ENCODE results near the gene DDIAS.
A peak's percentile ranks its signal among the peaks of the same experiment; 100 is the strongest.
"Not testable (repeated sequence)": the region's sequence is repeated elsewhere in the genome, so short reads cannot be mapped to it uniquely, and the experiment has no call there.

DDIAS gene

DNA sequence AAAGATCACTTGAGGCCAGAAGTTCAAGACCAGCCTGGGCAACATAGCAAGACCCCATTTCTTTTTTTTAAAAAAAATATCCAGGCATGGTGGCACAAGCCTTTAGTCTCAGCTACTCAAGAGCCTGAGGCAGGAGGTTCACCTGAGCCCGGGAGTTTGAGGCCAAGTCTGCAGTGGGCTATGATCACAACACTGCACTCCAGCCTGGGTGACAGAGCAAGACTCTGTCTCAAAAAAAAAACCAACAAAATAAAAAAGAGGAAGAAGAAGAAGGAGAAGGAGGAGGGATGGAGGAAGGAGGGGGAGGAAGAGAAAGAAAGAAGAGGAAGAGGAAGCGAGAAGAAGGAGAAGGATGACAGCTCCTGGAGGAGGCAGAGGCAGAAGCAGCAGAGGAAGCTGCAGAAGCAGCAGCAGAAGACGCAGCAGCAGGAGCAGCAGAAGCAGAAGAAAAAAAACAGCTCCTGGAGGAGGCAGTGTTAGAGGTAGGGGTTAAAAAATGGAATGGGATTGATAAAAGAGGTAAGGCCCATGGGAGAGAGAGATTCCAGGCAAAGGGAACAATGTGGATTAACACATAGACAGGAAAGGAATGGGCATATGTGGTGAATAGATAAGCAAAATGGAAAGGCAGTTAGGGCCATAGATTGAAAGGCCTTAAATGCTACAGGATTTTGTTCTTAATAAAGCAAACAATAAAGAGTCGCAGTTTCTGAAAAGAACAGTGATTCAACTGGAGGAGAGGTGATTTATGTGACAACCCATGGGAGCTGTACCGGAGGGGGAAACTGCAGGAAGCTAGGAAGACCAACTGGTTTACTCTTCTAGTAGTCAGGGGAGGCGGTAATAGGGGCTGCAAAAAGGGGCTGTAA is 12.2 kb upstream of the DDIAS start:
- no peak for DNase-seq

DNA sequence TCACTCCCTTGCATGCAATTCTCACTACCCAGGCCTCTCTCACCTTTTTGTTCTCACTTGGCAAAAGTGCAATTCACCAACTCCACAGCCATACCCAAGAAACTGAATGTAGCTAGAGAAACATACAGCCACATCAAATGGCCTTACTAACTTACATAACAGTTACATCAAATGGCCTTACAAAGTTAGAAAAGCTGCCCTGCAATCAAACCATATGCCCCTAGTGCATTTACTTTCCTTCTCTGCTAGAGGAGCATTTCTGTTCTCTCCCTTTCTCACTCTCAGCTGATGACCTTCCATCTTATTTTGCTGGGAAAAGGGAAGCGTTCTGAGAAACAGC is 11.6 kb upstream of the DDIAS start:
- DNase-seq, result no peak

DNA sequence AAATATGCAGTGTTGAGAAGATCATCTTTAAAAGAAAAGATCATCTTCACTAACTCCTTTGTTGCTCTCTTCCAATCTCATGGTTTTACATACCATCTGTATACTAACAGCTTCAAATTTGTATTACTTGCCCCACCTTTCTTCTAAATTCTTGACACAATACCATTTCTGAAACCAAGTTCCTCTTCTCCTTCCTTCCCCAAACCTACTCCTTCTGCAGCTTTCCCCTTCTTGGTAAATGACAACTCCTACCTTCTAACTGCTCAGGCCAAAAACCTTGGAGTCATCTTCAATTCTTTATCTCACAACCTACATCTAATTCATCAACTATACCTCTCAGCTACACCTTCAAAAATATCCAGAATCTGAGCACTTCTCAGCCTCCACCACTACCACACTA is 10.6 kb upstream of the DDIAS start:
- no peak for DNase-seq

DNA sequence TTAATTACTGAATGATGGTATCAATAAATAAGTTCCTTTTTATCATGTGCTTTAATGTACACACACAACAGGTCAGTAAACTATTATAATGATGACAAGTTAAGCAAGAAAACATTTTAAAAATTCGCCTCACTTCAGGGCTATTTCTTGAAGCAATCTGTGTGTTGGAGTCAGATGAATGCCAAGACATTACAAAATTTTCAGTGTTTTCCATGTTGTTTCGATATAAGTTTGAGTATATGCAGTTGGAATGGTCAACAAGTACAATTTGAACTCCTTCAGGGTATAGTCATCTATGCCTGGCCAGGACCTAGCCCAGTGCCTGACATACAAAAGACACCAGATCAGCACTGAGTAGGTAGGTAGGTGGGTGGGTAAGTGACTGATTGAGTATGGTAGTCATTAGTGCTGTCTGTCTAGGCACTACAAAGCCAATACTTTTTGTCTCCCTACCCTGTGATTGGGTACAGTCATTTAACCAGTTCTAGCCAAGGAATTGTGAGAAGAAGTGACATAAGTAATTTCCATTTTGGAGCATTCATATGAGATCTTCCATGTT is 8.8 kb upstream of the DDIAS start:
- DNase-seq, result no peak

DNA sequence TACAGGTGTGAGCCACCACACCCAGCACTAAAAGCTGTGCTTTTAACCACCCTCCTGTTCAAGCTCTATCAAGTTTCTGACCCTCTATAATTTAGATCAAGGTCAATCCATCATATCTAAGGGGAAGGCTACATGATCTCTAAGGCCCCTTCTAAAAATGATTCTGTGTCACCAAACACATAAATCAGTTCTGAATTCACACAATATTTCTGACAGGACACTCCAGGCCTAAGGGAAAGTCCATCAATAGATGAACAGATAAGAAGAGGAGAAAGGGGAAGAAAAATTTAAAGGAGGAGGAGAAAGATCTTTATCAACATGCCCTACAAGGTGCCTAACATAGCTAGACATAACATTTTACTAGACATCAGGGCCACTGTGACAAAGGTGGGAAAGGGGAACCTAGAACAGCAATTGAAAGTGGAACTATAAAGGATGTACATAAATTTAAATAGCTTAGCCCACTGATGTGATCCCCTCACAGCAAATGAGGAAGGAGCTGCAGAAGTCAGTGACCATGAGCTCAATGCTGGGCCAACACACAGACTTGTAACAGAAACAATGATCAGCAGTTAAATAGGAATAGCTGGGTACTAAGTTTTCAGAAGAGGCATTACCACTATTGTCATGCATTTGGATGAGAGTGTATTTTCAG is 6.0 kb upstream of the DDIAS start:
- DNase-seq, result no peak

DNA sequence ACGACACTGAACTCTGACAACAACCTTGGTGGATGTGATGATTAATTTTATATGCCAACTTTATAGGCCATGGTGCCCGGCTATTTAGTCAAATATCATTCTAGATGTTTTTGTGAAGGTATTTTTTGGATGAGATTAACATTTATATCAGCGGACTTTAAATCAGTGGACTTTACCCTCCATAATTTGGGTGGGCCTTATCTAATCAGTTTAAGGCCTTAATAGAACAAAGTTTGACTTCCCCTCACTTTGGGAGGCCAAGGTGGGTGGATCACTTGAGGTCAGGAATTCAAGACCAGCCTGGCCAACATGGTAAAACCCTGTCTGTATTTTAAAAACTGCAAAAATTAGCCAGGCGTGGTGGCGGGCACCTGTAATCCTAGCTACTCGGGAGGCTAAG is 5.4 kb upstream of the DDIAS start:
- DNase-seq, result no peak

DNA sequence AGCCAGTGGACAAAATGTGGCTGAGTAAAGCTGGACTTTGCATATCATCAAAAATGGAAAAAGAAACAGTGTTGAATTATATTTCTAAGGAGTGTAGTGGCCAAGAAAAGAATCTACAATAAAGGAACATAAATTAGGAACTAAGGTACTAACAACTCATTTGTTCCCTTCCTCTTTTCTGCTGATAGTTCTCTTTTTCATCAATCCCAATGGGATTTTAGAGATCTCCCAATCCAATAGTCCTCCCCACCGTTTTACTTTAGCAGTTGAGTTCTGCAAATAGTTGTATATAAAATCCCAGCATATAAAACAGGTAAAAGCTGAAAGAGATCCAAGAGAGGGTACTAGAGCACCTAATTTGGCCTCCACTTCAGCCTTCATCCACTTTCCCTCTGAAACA is 3.3 kb upstream of the DDIAS start:
- no peak for DNase-seq

DNA sequence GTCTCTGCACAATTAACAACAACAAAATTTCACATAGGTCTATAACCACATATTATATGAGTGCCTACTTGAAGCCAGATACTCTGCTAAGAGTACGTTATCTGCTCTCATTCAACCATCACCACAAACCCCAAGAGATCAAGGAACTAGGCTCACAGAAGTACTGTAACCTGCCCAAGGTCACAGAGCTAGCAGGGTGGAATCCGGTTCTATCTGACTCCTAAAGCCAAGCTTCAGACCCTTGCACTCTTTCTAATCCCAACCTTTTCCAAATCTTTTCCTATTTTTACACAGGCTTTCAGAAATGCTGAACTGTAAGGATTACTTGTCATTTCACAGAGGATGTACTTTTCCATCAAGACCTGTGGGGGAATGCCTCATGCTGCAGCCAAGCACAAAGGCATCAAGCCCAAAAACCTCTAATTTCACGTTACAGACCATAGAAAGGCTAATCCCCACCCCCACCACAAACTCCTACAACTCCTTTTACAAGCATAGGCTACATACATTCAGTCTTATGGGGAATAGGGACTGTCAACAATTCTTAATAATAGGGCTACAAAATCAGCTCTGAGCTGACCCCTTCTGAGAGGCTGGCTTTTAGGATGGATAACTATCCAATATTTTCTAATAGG is 2.2 kb upstream of the DDIAS start:
- DNase-seq, result peak; percentile 15

DNA sequence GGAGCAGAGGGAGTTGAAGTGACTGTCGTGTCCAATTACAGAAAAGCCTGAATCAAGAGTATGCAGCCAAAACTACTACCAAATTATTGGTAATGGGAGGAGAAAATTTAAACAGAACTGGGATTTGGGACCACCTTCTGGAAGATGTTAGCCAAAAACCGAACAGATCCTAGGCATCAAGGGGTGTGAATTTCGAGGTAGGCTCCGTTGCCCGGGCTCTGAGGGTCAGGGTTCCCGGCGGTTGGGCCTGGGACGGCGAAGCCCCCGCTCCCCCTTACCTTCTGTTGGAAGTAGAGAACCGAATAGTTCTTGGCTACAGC is 1.6 kb upstream of the DDIAS start:
- DNase-seq, result no peak

DNA sequence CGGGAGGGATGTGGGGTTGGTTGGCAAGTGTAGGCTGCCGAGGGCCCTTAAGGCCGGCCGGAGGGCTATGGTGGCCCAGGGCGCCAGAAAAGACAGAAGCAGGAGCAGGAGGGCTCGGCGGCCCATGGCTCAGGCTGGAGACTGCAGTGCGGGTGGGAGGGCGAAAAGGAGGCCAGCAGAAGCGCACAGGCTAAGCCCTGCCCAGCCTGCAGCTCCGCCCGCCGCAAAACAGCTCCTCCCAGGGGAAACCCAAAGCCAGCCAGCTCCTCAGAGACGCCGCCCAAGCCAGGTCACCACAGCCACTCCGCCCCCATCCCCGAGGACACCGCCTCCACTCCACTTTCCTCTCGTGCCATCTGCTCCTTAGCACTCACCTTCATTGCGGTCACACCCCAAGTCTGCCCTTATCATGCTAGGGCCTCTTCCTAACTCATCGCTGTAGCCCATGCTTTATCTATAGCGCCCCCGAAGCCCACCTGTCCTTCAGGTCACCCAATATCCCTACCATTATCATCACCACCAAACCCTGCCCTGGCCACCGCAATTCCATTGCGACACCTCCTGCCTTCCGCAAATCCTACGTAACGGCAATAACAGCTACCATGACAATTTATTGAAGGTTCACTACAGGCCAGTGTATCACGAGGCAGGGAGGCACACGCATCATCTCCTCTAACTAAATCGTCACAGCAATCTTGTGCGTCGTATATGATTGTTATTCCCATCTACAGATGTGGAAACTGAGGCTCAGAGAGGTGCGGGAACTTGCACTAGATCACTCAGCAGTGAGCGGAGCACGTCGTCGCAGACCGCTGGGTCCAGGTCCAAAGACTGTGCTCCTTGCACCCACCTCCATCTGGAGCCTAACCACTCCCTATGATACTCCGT is 1.0 kb upstream of the DDIAS start, which contains the start of gene PRCP:
Gene PRCP, minus strand, starts transcription at position 154 of the 888 bp plus-strand sequence. Its CDS starts 28 bp downstream, at position 126.
- DNase-seq, result peak; percentile 97

DNA sequence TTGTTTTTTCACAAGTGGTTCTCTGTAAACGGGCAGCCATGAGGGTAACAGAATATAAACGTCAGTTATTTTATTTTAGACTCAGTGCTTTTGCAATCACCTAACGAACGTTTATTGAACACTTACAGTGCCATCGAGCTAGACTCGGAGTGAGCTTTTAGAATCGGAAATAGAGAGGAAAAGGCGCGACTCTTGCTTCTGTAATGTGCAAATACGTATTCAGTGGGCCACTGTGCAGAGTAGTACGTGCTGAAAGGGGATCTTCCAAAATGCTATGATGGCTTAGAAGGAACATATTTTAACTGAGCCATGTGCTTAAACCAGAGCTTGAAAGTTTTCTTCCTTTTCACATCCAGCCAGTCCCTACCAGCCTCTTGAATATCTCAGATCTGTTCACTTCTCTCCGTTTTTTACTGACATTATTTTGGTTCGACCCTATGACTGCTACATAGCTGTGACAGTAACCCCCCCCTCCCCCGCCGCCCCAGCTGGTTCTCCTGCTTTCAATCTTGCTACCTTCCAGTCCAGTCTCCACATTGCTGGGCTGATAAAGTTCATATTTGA is 468 bp downstream of the DDIAS start:
- DNase-seq, result no peak

DNA sequence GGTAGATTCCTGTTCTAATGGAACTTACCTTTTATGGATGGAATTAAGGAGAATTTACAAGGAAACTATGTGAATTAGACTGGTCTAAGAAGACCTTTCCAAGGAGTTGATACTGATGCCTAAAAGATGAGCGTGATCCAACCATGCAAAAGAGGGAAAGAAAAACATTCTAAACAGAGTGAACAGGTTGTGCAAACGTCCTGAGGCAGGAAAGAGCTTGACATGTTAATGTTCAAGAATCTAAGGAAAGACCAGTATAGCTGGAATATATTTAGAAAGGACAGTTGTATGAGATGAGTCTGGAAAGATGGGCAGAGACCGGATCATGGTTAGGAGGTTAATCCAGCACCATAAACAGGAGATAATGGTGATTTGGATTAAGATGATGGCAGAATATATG is 1.3 kb downstream of the DDIAS start:
- DNase-seq, result no peak

DNA sequence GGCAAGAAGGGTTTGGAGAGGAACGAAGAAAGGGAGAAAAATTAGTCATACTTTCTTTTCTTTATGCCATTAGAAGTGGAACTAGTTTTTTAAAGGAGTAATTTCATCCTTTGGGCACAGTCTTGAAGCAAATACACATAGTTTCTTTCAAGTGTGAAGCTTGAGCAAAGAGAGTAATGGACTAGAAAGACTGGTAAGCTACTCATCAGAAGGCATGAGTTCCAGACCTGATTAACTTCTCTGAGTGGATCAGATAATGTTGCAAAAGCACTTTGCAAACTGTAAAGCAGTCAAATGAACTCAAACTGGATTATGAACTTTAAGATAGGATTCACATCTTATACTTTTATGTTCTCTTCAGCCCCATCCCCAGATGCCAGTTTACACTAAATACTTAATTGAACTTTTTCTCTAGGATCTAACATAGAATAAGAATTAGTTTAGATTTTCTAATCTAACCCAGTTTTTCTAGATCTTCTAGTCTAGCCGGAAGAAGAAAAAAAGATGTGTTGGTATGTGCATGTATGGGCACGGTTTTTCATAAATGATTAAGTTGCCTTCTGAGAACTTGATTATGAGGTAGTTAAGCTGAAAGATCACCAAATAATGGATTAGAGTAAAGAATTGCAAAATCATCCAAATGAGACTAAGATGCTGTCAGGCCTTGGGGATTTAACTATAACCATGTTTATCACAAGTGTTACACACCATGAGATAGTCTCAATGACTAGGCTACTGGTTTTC is 2.5 kb downstream of the DDIAS start:
- peak; percentile 8 for DNase-seq

DNA sequence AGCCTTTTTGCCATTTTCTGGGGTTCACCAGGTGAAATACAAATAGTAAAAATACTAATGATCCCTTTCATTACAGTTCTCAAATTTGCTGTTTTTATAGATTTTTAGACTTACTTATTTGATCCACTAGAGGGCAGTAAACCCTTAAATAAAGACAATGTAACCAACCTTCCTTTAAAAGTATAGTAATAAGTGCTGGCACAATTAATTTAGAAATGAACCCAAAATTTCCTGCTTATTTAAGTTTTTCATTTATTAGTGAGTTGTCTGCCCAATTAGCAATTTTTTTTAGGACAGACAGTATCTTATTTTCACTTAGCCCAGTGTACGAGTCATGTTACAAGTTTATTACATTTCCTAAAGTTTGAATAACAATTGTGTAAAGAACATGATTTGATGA is 4.7 kb downstream of the DDIAS start:
- peak; percentile 16 for DNase-seq

DNA sequence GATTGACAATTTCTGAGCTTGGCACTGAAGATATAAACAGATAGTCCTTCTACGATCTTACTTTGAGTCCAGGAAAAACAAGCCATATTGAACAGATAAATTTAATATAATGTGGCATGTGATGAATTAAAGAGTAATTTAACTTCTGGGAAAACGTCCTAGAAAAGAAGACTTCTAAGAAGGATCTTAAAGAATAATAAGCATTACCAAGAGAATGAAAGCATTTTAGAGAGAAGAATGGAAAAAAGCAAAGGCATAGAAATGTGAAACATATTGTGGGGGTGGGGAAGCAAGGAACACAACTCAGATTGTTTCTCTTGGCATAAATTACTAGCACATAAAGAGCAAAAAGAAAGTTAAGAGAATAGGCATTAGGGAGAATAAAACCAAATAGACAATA is 5.4 kb downstream of the DDIAS start:
- DNase-seq, result no peak

DNA sequence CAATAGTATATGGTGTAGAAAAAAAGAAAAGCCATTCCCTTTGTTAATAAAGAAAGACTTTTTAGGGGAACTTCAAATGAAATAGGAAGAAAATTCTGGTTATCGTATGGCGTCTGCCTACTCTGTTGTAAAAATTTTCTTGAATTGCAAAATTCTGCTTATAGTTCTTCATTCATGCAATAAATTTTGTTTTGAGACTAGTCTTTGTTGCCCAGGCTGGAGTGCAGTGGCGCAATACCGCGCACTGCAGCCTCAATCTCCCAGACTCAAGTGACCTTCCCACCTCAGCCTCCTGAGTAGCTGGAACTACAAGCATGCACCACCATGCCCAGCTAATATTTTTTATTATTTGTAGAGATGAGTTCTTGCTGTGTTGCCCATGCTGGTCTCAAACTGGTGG is 5.8 kb downstream of the DDIAS start:
- no peak for DNase-seq

DNA sequence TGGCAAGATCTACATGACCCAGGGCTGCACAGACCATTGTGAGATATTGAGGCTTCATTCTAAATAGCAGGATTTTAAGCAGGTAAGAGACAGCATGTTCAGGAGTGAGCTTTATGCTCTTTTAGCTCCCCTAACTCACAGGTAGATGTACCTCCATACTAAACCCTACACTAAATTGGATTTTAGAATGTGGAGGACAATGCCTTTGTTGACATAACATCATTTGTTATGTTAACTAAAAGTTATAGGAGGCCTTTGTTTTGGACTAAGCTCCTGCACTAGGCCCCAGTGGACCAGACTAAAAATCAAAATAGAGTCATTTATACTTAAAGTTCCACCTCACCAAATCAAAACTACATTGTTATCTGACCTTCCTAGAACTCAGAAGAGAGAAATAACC is 6.8 kb downstream of the DDIAS start:
- no peak for DNase-seq

DNA sequence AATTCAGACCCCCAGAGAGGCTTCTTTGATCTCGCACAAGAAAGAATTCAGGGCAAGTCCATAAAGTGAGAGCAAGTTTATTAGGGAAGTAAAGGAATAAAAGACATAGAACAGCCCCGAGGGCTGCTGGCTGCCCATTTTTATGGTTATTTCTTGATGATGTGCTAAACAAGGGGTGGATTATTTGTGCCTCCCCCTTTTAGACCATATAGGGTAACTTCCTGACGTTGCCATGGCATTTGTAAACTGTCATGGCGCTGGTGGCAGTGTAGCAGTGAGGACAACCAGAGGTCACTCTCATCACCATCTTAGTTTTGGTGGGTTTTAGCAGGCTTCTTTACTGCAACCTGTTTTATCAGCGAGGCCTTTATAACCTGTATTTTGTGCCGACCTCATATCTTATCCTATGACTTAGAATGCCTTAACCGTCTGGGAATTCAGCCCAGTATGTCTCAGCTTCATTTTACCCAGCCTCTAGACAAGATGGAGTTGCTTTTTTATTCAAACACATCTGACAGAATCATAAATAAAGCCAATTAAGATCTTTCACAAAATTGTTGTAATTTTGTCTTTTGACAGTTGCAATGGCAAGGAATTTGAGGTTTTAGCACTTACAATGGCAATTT is 7.6 kb downstream of the DDIAS start:
- no peak for DNase-seq

DNA sequence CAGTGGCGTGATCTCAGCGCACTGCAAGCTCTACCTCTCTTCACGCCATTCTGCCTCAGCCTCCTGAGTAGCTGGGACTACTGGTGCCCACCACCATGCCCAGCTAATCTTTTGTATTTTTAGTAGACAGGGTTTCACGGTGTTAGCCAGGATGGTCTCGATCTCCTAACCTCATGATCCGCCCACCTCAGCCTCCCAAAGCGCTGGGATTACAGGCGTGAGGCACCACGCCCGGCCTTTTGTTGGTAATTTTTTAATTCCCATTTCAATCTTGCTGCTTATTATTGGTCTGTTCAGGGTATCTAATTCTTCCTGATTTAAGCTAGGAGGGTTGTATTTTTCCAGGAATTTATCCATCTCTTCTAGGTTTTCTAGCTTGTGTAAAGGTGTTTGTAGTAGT is 18.2 kb downstream of the DDIAS start:
- DNase-seq, result not testable (repeated sequence)

DNA sequence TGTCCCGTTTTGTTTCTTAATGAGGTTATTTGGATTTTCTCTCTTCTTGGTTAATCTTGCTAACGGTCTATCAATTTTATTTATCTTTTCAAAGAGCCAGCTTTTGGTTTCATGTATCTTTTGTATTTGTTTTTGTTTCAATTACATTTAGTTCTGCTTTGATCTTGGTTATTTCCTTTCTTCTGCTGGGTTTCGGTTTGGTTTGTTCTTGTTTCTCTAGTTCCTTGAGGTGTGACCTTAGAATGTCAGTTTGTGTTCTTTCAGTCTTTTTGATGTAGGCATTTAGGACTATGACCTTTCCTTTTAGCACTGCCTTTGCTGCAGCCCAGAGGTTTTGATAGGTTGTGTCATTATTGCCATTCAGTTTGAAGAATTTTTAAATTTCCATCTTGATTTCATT is 18.7 kb downstream of the DDIAS start:
- DNase-seq, result peak; percentile 39

All from activated CD4-positive, alpha-beta T cell treated with anti-CD3 and anti-CD28 coated beads, Interleukin-2, Interleukin-6, amounts not matched to agents 100 ng/mL and 50 ng/mL, durations not matched to agents 16 hours and 8 hours (primary cell).